ENCODE measurements around the gene DPP9. TPM values are rescaled to one million over a fixed set of nuclear protein-coding genes. Genes with fewer than 3 reads are reported as not detected.

Gene DPP9
- total and polyA plus RNA-seq, 2 of the 4 experiments (the other 2 are of a cell fraction): 12.4 to 33.0 TPM

DNA sequence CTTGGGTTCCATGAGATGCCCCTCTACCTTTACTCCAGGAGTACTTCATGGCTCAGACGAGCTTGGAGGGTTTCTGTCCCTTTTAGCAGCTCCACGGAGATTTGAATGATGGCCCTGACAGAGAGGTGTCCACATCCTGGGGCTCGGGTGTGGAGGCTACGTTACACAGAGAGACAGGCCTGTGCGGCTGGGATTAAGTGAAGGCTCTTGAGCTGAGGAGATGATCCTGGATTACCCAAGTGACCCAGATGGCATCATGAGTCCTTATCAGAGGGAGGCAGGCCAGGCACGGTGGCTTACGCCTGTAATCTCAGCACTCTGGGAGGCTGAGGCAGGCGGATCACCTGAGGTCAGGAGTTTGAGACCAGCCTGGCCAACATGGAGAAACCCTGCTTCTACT is 12.4 kb downstream of the DPP9 start:
- Histone ChIP-seq H3K79me1 (ENCODE audit: low read depth in 1 of 2, low read length in 2 of 2) (peaks cover 43 to 85% of the 10 kb centered on the region in 2 experiments), H3K9ac (ENCODE audit: low read depth, low read length) (no peak overlapping the region), H4K20me1 (ENCODE audit: insufficient read depth, low read length) (no peaks in the 10 kb centered on the region), H3K4ac (ENCODE audit: low read depth, low read length) (no peak overlapping the region), H4K5ac (ENCODE audit: low read depth, low read length) (no peak overlapping the region), H3K14ac (replicated peaks; ENCODE audit: low read depth, low read length) (no peak overlapping the region), H3K4me2 (ENCODE audit: low read depth, low read length) (no peak overlapping the region), H3K4me3 (ENCODE audit: insufficient read depth, low read depth, low read length) (no peak overlapping the region), H4K8ac (ENCODE audit: low read depth in 2 of 2, low read length in 2 of 2) (no peak overlapping the region), H3K18ac (ENCODE audit: low read depth, low read length) (no peak overlapping the region), H4K91ac (ENCODE audit: insufficient read depth, low read depth, low read length) (no peak overlapping the region), H3K23ac (ENCODE audit: low read depth, low read length) (no peak overlapping the region), H3K9me1 (ENCODE audit: insufficient read depth, low read length) (peaks cover 15% of the 10 kb centered on the region), H2BK15ac (ENCODE audit: low read depth, low read length) (no peak overlapping the region), H3K56ac (ENCODE audit: extremely low read depth, insufficient read depth, low read length) (no peak overlapping the region), H3K4me1 (ENCODE audit: control insufficient read depth, insufficient read depth, low read length) (peaks cover 18% of the 10 kb centered on the region), H2BK5ac (ENCODE audit: low read depth, low read length, poor library complexity, severe bottlenecking) (no peak overlapping the region), H3K9me3 (ENCODE audit: control insufficient read depth, insufficient read depth, low read length) (no peaks in the 10 kb centered on the region), H3K27ac (ENCODE audit: insufficient read depth, low read length) (no peak overlapping the region), H2AFZ (replicated peaks; ENCODE audit: low read length, poor library complexity) (no peak overlapping the region), H2AK9ac (replicated peaks; ENCODE audit: low read depth, low read length, poor library complexity) (no peak overlapping the region), H3K36me3 (ENCODE audit: control insufficient read depth, insufficient read depth, low read length) (peaks cover 62% of the 10 kb centered on the region), H2AK5ac (ENCODE audit: low read depth, low read length) (no peak overlapping the region; the same call in 1 of the 2 replicates), H2BK20ac (ENCODE audit: low read depth, low read length) (no peak overlapping the region), H3K27me3 (ENCODE audit: control insufficient read depth, insufficient read depth, low read length) (no peaks in the 10 kb centered on the region), H2BK120ac (ENCODE audit: low read depth, low read length) (no peak overlapping the region)
- TF ChIP-seq MAFK (IDR thresholded peaks at IDR 0.05; ENCODE audit: low read depth, low read length): no peak
- TF ChIP-seq USF2 (IDR thresholded peaks at IDR 0.05; ENCODE audit: low read depth, low read length): no peak
- TF ChIP-seq RCOR1 (IDR thresholded peaks at IDR 0.05; ENCODE audit: insufficient replicate concordance, low read length): no peak
- TF ChIP-seq FOS (IDR thresholded peaks at IDR 0.05; ENCODE audit: low read depth, low read length): no peak
- no peak for TF ChIP-seq BHLHE40 (IDR thresholded peaks at IDR 0.05; ENCODE audit: low read depth, low read length)
- TF ChIP-seq CHD1 (IDR thresholded peaks at IDR 0.05; ENCODE audit: low read depth, low read length): no peak
- no peak for TF ChIP-seq CEBPB (IDR thresholded peaks at IDR 0.05; ENCODE audit: low read depth, low read length)
- no peak for TF ChIP-seq RAD21 (IDR thresholded peaks at IDR 0.05; ENCODE audit: low read length)
- TF ChIP-seq POLR2A (IDR thresholded peaks at IDR 0.05; ENCODE audit: low read depth, low read length): no peak
- TF ChIP-seq MAZ (IDR thresholded peaks at IDR 0.05; ENCODE audit: borderline replicate concordance, low read depth, low read length): no peak
- TF ChIP-seq, protein P1, sequence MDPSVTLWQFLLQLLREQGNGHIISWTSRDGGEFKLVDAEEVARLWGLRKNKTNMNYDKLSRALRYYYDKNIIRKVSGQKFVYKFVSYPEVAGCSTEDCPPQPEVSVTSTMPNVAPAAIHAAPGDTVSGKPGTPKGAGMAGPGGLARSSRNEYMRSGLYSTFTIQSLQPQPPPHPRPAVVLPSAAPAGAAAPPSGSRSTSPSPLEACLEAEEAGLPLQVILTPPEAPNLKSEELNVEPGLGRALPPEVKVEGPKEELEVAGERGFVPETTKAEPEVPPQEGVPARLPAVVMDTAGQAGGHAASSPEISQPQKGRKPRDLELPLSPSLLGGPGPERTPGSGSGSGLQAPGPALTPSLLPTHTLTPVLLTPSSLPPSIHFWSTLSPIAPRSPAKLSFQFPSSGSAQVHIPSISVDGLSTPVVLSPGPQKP (IDR thresholded peaks at IDR 0.05; ENCODE audit: borderline replicate concordance, low read depth, low read length): no peak
- TF ChIP-seq NFE2L2 (IDR thresholded peaks at IDR 0.05; ENCODE audit: low read depth, low read length): no peak
- DNase-seq (no peak), ATAC-seq (ENCODE audit: low read depth) (no peak)
- BruUV-seq (replicated peaks): no TSS peak
- ChIA-PET POLR2A (ENCODE audit: unreplicated experiment) (no interaction called here), CTCF (no interaction called here)
- dilution Hi-C loops (cut with HindIII; ENCODE audit: low sequenced_read_pairs, unreplicated experiment): no loop called here
- in situ Hi-C loops (cut with MboI; ENCODE audit: low sequenced_read_pairs): no loop called here
- intact Hi-C loops (cut with micrococcal nuclease): no loop called here
- WGBS, 2 experiments (ENCODE audit: extremely low coverage in 2 of 2, insufficient read length in 1 of 2): 100% methylated on average over 2 of the region's 8 CpGs; no CpG with 5 or more reads in 1 of the 2 experiments

Data from IMR-90 (cell line).